ENCODE results near the gene HRK. TPM values are rescaled to one million over a fixed set of nuclear protein-coding genes. Genes with fewer than 3 reads are reported as not detected.

The HRK gene
- total RNA-seq, 1 experiment from 2014 or later = 0.55 TPM

- no TSS peak for BruUV-seq (replicated peaks)
- Histone ChIP-seq H3K9me3 (ENCODE audit: insufficient read depth, low read depth) (no peaks in the 10 kb centered on the region), H2AFZ (peak within 1 kb of the TSS; percentile 98), H3K4me1 (replicated peaks; ENCODE audit: insufficient read depth) (peaks cover 41% of the 10 kb centered on the region), H3F3A (ENCODE audit: insufficient read depth, low read depth) (peaks cover 20% of the 10 kb centered on the region), H3K4me3 (peak within 1 kb of the TSS; percentile 99), H3K9me2 (ENCODE audit: insufficient read depth) (no peaks in the 10 kb centered on the region), H3K27ac (peak within 1 kb of the TSS; percentile 56), H4K20me1 (ENCODE audit: insufficient read depth) (no peaks in the 10 kb centered on the region; the same call in 1 of the 2 replicates), H3K4me2 (peak within 1 kb of the TSS; percentile 95), H3K27me3 (ENCODE audit: insufficient read depth, low read depth) (no peaks in the 10 kb centered on the region), H3K79me2 (ENCODE audit: low read depth) (peaks cover 50% of the 10 kb centered on the region), H3K36me3 (ENCODE audit: low read depth) (no peaks in the 10 kb centered on the region)
- ChIA-PET CTCF (interaction anchor here (0.7 kb wide), 1 partner anchor 47 kb away, joined by 4 read pairs; no protein-coding TSS in a partner anchor), POLR2A (ENCODE audit: unreplicated experiment) (interaction anchor here (0.7 kb wide), 1 partner anchor 44 kb away, joined by 3 read pairs; no protein-coding TSS in a partner anchor)
- intact Hi-C loops (cut with micrococcal nuclease; ENCODE audit: unreplicated experiment) = no loop called here
- peak; percentile 61 to 75 for DNase-seq
- TF ChIP-seq CTCF (conservative IDR thresholded peaks at IDR 0.05) = no peak
- no peak for TF ChIP-seq EZH2 (IDR thresholded peaks at IDR 0.05; ENCODE audit: low read depth)
Observed at GRCh38 chr12:116910645-116911451, 29.6 kb upstream of the HRK start, which contains the start of gene FBXW8. TSS of gene FBXW8 (plus strand) at chr12:116910950. CDS start at chr12:116911038, 88 bp downstream.

- BruUV-seq (replicated peaks) = no TSS peak
- POLR2A ChIA-PET (ENCODE audit: unreplicated experiment) = no interaction called here
Observed at GRCh38 chr12:116910280-116910644, 29.0 kb upstream of the HRK start.

GRCh38 chr12:116906285-116906684 lies 25.0 kb upstream of the HRK start:
- H3K4me2 ChIP-seq = no peak overlapping the region
- no peak overlapping the region for H3K4me3 ChIP-seq
- H3K9me3 ChIP-seq (ENCODE audit: insufficient read depth, low read depth) = no peaks in the 10 kb centered on the region
- TF ChIP-seq EZH2 (IDR thresholded peaks at IDR 0.05; ENCODE audit: low read depth) (no peak), CTCF (conservative IDR thresholded peaks at IDR 0.05) (no peak)
- H3K36me3 ChIP-seq (ENCODE audit: low read depth) = no peaks in the 10 kb centered on the region
- BruUV-seq (replicated peaks) = no TSS peak
- DNase-seq = no peak
- no peak overlapping the region for H2AFZ ChIP-seq
- intact Hi-C loops (cut with micrococcal nuclease; ENCODE audit: unreplicated experiment) = no loop called here
- H4K20me1 ChIP-seq (ENCODE audit: insufficient read depth) = no peaks in the 10 kb centered on the region
- peaks cover 9% of the 10 kb centered on the region for H3K79me2 ChIP-seq (ENCODE audit: low read depth)
- no peaks in the 10 kb centered on the region for H3K27me3 ChIP-seq (ENCODE audit: insufficient read depth, low read depth)
- H3K27ac ChIP-seq = no peak overlapping the region
- ChIA-PET CTCF (no interaction called here), POLR2A (ENCODE audit: unreplicated experiment) (no interaction called here)
- peaks cover 5% of the 10 kb centered on the region; the same call in 1 of the 2 replicates for H3F3A ChIP-seq (ENCODE audit: insufficient read depth, low read depth)
- 0 out of 2 replicates have a peak, but pooled peaks cover 4% of the 10 kb centered on the region for H3K4me1 ChIP-seq (replicated peaks; ENCODE audit: insufficient read depth)
- no peaks in the 10 kb centered on the region for H3K9me2 ChIP-seq (ENCODE audit: insufficient read depth)

More at GRCh38 chr12:116910280-116910644, 29.0 kb upstream of the HRK start:
- Histone ChIP-seq H4K20me1 (ENCODE audit: insufficient read depth) (no peaks in the 10 kb centered on the region; the same call in 1 of the 2 replicates), H3K36me3 (ENCODE audit: low read depth) (no peaks in the 10 kb centered on the region), H3K79me2 (ENCODE audit: low read depth) (peaks cover 49% of the 10 kb centered on the region), H3K4me2 (peak overlapping the region; percentile 95), H2AFZ (peak overlapping the region; percentile 98), H3K9me2 (ENCODE audit: insufficient read depth) (no peaks in the 10 kb centered on the region), H3K27ac (peak overlapping the region; percentile 56), H3K9me3 (ENCODE audit: insufficient read depth, low read depth) (no peaks in the 10 kb centered on the region), H3K4me3 (peak overlapping the region; percentile 99), H3K27me3 (ENCODE audit: insufficient read depth, low read depth) (no peaks in the 10 kb centered on the region), H3F3A (ENCODE audit: insufficient read depth, low read depth) (peaks cover 15% of the 10 kb centered on the region), H3K4me1 (replicated peaks; ENCODE audit: insufficient read depth) (peaks cover 35% of the 10 kb centered on the region)
- DNase-seq = no peak
- no peak for TF ChIP-seq EZH2 (IDR thresholded peaks at IDR 0.05; ENCODE audit: low read depth)
- TF ChIP-seq CTCF (conservative IDR thresholded peaks at IDR 0.05) = no peak
- CTCF ChIA-PET = no interaction called here
- intact Hi-C loops (cut with micrococcal nuclease; ENCODE audit: unreplicated experiment) = no loop called here

Measured in PC-9 (cell line).